OCI-LY7 (cell line): ENCODE measurements around the gene DNALI1. TPM values are rescaled to one million over a fixed set of nuclear protein-coding genes. Genes with fewer than 3 reads are reported as not detected.

Experiments
- BruUV-seq: library from RNA; stranded (reverse); fragments of 400-500 nt; replicated peaks from 2 replicates; lab custom pipeline; 2021; lab: Mats Ljungman, UMichigan
- CTCF ChIA-PET: fragments of 300-600 bp; sonication (Branson Sonifier 250); formaldehyde crosslinking; loops from one replicate; lab custom pipeline; 2022; ENCODE audit warnings: antibody characterized with exemption; ENCODE audit not compliant: unreplicated experiment; lab: Charles Lee
- POLR2A ChIA-PET: fragments of 300-600 bp; sonication (Branson Sonifier 250); formaldehyde crosslinking; loops from one replicate; lab custom pipeline; 2022; ENCODE audit warnings: antibody characterized with exemption; lab: Charles Lee
- DNase-seq: peaks from one replicate; pipeline ENCODE4 v3.0.0-alpha.2; 2015; ENCODE audit warnings: low spot score
- H2AFZ ChIP-seq: fragments of 200-600 bp; sonication (generic), shearing (Covaris generic); 2 replicates; pipeline ENCODE4 v1.6.1; 2014; ENCODE audit warnings: mild to moderate bottlenecking, antibody characterized with exemption, low read length, moderate library complexity
- H3K27ac ChIP-seq: fragments of 200-600 bp; sonication (generic); 2 replicates; pipeline ENCODE4 v1.5.1; 2014; ENCODE audit warnings: mixed run types, low read depth, mild to moderate bottlenecking, moderate library complexity, low read length, inconsistent platforms; ENCODE audit not compliant: poor library complexity, severe bottlenecking
- H3K36me3 ChIP-seq: fragments of 200-600 bp; sonication (generic); 2 replicates; pipeline ENCODE4 v1.6.1; 2014; ENCODE audit warnings: mild to moderate bottlenecking, antibody characterized with exemption, low read length, moderate library complexity, mixed read lengths; ENCODE audit not compliant: insufficient read depth
- H3K4me1 ChIP-seq: fragments of 200-600 bp; sonication (generic); 2 replicates; pipeline ENCODE4 v1.5.1; 2014; ENCODE audit warnings: mild to moderate bottlenecking, low read length; ENCODE audit not compliant: insufficient read depth, poor library complexity, severe bottlenecking
- H3K4me2 ChIP-seq: fragments of 200-600 bp; sonication (generic); 2 replicates; pipeline ENCODE4 v1.6.1; 2014; ENCODE audit warnings: mild to moderate bottlenecking, low read length
- H3K4me3 ChIP-seq: fragments of 200-600 bp; sonication (generic); 2 replicates; pipeline ENCODE4 v1.5.1; 2014; ENCODE audit warnings: mild to moderate bottlenecking, low read depth, low read length; ENCODE audit not compliant: poor library complexity, severe bottlenecking
- H3K79me2 ChIP-seq: fragments of 200-600 bp; sonication (generic); 2 replicates; pipeline ENCODE4 v1.6.1; 2016; ENCODE audit warnings: low read depth, mild to moderate bottlenecking, low read length, moderate library complexity, mixed read lengths; ENCODE audit not compliant: insufficient read depth
- H3K9me2 ChIP-seq: fragments of 200-600 bp; sonication (generic); 2 replicates; pipeline ENCODE4 v1.6.1; 2016; ENCODE audit warnings: mild to moderate bottlenecking, low read length, mixed read lengths; ENCODE audit not compliant: insufficient read depth
- H3K9me3 ChIP-seq: fragments of 200-600 bp; sonication (generic); 2 replicates; pipeline ENCODE4 v1.6.1; 2014; ENCODE audit warnings: mild to moderate bottlenecking, mixed run types, low read length, mixed read lengths
- H4K20me1 ChIP-seq: fragments of 200-600 bp; sonication (generic); 2 replicates; pipeline ENCODE4 v1.6.1; 2014; ENCODE audit warnings: mild to moderate bottlenecking, antibody characterized with exemption, low read length, moderate library complexity, mixed read lengths; ENCODE audit not compliant: insufficient read depth
- EZH2phosphoT487 ChIP-seq: fragments of 200-600 bp; sonication (generic); IDR thresholded peaks from 2 replicates; pipeline ENCODE4 v1.6.1; 2018; ENCODE audit warnings: low read depth, borderline replicate concordance, mild to moderate bottlenecking, mixed run types, antibody characterized with exemption, low read length, moderate library complexity, mixed read lengths
- intact Hi-C: fragments of 100-400 bp; cut with micrococcal nuclease; formaldehyde crosslinking; loops from one replicate; pipeline ENCODE4 v1.10.0; 2022; ENCODE audit not compliant: unreplicated experiment
- total RNA-seq, 2 experiments: library from RNA; depleted of rRNA in 1 of 2; stranded (reverse); fragments of >200 nt in 1 of 2; shearing (Covaris generic) in 1 of 2; gene quantifications; 2 replicates each; pipeline ENCODE4 v1.2.3, GENCODE V29; 2014 to 2022
- TF ChIP-seq, protein P1 (sequence below): fragments of 200-600 bp; sonication (generic); conservative IDR thresholded peaks from 2 replicates; pipeline ENCODE4 v1.5.1; 2014; ENCODE audit warnings: mild to moderate bottlenecking, antibody characterized with exemption, low read length, moderate library complexity, mixed read lengths

The DNALI1 gene
- total RNA-seq, 2 experiments from 2014 or later = not detected

DNA sequence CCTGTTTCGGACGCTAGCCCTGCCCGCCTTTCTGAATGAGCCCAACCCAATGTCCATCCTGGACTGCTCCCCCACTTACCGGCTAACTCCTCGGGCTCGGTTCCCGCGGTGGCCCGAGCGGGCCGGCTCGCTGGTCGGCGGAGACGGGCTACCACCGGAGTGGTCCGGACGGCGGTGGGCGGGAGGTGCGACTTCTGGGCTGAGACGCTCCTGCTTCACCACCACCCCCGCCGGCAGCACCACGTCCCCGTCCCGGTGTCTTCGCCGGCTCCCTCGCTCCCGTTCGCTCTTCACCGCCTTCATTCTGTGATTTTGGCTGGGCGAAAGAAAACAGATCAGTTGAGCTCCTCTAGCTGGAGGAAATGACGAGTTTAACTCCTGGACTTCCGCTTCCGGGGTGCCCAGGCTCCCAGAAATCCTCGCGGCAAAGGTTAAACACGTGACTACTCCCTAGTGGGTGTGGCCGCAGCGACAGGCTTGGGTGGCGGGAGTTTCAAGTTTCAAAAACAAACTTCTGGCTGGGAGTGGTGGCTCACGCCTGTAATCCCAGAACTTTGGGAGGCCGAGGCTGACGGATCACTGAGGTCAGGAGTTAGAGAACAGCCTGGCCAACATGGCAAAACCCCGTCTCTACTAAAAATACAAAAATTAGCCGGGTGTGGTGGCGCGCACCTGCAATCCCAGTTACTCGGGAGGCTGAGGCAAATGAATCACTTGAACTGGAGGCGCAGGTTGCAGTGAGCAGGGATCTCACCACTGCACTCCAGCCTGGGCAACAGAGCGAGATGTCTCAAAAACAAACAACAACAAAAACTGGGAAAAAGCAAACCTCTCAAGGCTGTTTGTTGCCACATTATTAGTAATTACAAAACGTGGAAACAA lies 2.6 kb upstream of the DNALI1 start, which contains the start of gene SNIP1:
TSS of gene SNIP1 (minus strand) at position 367 of the 882 bp plus-strand sequence. CDS start at position 303, 64 bp downstream.
- Histone ChIP-seq H3K9me3 (peaks cover 12% of the 10 kb centered on the region), H3K4me1 (peaks cover 12% of the 10 kb centered on the region), H3K9me2 (no peaks in the 10 kb centered on the region), H2AFZ (peak within 1 kb of the TSS; percentile 77; the same call in 1 of the 2 replicates), H3K79me2 (peaks cover 16% of the 10 kb centered on the region), H3K4me2 (peak within 1 kb of the TSS; percentile 84), H3K27ac (peak within 1 kb of the TSS; percentile 42), H3K36me3 (peaks cover 22% of the 10 kb centered on the region), H4K20me1 (peaks cover 9% of the 10 kb centered on the region), H3K4me3 (peak within 1 kb of the TSS; percentile 91)
- intact Hi-C loops = no loop called here
- POLR2A ChIA-PET = interaction anchor here (0.6 kb wide), 2 partner anchors 23 to 145 kb away, joined by 3 read pairs; no protein-coding TSS in a partner anchor
- TF ChIP-seq, protein P1, sequence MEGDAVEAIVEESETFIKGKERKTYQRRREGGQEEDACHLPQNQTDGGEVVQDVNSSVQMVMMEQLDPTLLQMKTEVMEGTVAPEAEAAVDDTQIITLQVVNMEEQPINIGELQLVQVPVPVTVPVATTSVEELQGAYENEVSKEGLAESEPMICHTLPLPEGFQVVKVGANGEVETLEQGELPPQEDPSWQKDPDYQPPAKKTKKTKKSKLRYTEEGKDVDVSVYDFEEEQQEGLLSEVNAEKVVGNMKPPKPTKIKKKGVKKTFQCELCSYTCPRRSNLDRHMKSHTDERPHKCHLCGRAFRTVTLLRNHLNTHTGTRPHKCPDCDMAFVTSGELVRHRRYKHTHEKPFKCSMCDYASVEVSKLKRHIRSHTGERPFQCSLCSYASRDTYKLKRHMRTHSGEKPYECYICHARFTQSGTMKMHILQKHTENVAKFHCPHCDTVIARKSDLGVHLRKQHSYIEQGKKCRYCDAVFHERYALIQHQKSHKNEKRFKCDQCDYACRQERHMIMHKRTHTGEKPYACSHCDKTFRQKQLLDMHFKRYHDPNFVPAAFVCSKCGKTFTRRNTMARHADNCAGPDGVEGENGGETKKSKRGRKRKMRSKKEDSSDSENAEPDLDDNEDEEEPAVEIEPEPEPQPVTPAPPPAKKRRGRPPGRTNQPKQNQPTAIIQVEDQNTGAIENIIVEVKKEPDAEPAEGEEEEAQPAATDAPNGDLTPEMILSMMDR = no peak
- TF ChIP-seq EZH2phosphoT487 = no peak
- CTCF ChIA-PET = no interaction called here
- BruUV-seq = no TSS peak
- peak; percentile 95 for DNase-seq

DNA sequence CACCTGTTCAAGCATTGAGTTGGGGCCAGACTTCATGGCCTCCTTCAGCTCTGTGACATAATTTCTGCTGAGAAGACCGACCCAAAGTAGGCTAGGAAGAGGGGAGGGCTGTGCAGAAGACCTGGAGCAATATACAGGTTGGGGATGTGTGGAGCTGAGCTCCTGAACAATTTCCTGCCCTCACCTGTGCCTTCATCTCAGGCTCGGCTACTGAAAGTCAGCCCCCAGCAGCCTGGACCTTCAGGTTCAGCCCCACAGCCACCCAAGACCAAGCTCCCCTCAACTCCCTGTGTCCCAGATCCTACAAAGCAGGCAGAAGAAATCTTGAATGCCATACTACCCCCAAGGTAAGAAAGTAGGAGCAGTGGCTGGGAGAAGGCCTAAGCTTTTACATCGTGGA lies 662 bp downstream of the DNALI1 start:
- Histone ChIP-seq H3K36me3 (peaks cover 9% of the 10 kb centered on the region), H3K4me3 (no peak overlapping the region), H3K4me1 (peaks cover 11% of the 10 kb centered on the region), H2AFZ (no peak overlapping the region), H3K4me2 (no peak overlapping the region), H3K9me2 (no peaks in the 10 kb centered on the region), H3K9me3 (peaks cover 12% of the 10 kb centered on the region), H3K27ac (no peak overlapping the region), H3K79me2 (peaks cover 16% of the 10 kb centered on the region), H4K20me1 (peaks cover 9% of the 10 kb centered on the region)
- CTCF ChIA-PET = no interaction called here
- POLR2A ChIA-PET = no interaction called here
- no peak for TF ChIP-seq EZH2phosphoT487
- TF ChIP-seq, protein P1 = no peak
- no peak for DNase-seq
- intact Hi-C loops = no loop called here
- BruUV-seq = no TSS peak

DNA sequence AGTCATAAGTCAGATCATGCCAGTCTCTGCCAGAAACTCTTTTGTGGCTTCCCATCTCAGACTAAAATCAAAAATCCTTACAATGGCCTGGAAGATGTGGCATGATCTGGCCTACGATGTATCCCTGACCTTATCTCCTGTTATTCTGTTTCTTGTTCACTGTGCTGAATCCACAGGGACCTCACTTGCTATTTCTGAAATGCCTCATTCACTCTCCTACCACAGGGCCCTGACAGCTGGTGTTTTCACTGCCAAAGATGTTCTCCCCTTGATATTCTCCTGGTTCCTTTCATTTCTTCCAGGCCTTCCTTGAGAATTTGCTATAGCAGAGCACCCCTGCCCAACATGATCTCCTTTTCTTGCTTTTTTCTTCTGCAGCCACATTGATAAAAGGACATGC lies 1.7 kb downstream of the DNALI1 start:
- H3K9me3 ChIP-seq = peaks cover 12% of the 10 kb centered on the region
- H3K9me2 ChIP-seq = no peaks in the 10 kb centered on the region
- peaks cover 2% of the 10 kb centered on the region; the same call in 1 of the 2 replicates for H4K20me1 ChIP-seq
- no peak overlapping the region for H3K4me2 ChIP-seq
- no TSS peak for BruUV-seq
- H3K27ac ChIP-seq = no peak overlapping the region
- intact Hi-C loops = no loop called here
- no peak overlapping the region for H2AFZ ChIP-seq
- no peak for DNase-seq
- H3K4me3 ChIP-seq = no peak overlapping the region
- peaks cover 1% of the 10 kb centered on the region for H3K4me1 ChIP-seq
- POLR2A ChIA-PET = no interaction called here
- CTCF ChIA-PET = no interaction called here
- peaks cover 16% of the 10 kb centered on the region for H3K36me3 ChIP-seq
- peaks cover 6% of the 10 kb centered on the region for H3K79me2 ChIP-seq
- TF ChIP-seq, protein P1 = no peak
- no peak for TF ChIP-seq EZH2phosphoT487
